Measurements from ENCODE around the gene BABAM2.

BABAM2 gene

DNA sequence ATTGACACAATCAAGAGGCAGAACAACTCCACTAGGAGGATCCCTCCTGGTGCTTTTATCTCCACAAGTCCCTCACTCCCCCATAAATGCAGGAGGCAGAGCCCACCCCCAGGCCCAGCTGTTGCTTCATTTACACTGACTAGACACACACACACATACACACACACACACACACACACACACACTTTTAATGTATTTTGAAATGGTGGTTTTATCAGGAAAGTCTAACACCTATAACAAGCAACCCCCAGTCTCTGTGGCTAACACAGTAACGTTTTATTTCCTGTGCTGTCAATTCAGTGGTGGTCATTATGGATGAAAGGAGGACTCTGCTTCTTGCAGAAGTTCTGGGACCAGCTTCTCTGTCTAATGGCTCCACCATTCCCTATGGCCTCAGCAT lies 376.8 kb downstream of the BABAM2 start:
- CTCF ChIA-PET, result interaction anchor here (0.7 kb wide), 1 partner anchor 1212 kb away, joined by 3 read pairs; no protein-coding TSS in a partner anchor
- Histone ChIP-seq H3K9me3 (ENCODE audit: control insufficient read depth, insufficient read depth, low read depth, low read length) (no peaks in the 10 kb centered on the region), H3K36me3 (ENCODE audit: control insufficient read depth in 2 of 2, insufficient read depth in 1 of 2, low read length in 2 of 2) (no peaks in the 10 kb centered on the region), H3K4me3 (ENCODE audit: low read depth, low read length) (no peak overlapping the region), H3K27ac (ENCODE audit: extremely low read depth, low read depth, low read length) (no peak overlapping the region), H3K4me1 (ENCODE audit: control insufficient read depth, insufficient read depth, low read length) (peaks cover 31% of the 10 kb centered on the region)
- POLR2A ChIA-PET, result no interaction called here
- TF ChIP-seq ZNF621 (tag by site-specific recombination; IDR thresholded peaks at IDR 0.05), result no peak
- TF ChIP-seq, protein P1, sequence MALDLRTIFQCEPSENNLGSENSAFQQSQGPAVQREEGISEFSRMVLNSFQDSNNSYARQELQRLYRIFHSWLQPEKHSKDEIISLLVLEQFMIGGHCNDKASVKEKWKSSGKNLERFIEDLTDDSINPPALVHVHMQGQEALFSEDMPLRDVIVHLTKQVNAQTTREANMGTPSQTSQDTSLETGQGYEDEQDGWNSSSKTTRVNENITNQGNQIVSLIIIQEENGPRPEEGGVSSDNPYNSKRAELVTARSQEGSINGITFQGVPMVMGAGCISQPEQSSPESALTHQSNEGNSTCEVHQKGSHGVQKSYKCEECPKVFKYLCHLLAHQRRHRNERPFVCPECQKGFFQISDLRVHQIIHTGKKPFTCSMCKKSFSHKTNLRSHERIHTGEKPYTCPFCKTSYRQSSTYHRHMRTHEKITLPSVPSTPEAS (tag by site-specific recombination; IDR thresholded peaks at IDR 0.05), result peak; percentile 67

DNA sequence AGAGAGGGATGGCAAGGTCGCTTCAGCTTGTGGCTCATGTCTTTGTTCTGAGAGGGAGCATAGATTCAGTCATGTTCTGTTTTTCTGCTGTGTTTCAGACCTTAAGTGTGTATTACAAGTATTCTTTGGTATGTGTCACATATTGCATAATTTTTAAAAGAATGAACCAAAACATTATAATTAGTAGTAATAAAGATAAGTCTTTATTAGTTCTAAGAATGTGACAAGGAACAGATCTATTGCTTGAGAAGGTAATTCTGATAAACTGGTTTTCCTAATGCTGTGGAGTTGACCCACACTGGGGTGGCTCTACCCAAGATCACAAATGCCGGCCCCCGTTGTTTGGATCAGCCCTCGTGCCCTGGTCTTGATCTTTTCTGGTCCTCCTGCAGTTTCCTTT lies 377.9 kb downstream of the BABAM2 start:
- H3K9me3 ChIP-seq (ENCODE audit: control insufficient read depth, insufficient read depth, low read depth, low read length), result no peaks in the 10 kb centered on the region
- H3K36me3 ChIP-seq (ENCODE audit: control insufficient read depth in 2 of 2, insufficient read depth in 1 of 2, low read length in 2 of 2), result no peaks in the 10 kb centered on the region
- TF ChIP-seq ZNF660 (tag by site-specific recombination; IDR thresholded peaks at IDR 0.05), result no peak
- TF ChIP-seq, protein P2, sequence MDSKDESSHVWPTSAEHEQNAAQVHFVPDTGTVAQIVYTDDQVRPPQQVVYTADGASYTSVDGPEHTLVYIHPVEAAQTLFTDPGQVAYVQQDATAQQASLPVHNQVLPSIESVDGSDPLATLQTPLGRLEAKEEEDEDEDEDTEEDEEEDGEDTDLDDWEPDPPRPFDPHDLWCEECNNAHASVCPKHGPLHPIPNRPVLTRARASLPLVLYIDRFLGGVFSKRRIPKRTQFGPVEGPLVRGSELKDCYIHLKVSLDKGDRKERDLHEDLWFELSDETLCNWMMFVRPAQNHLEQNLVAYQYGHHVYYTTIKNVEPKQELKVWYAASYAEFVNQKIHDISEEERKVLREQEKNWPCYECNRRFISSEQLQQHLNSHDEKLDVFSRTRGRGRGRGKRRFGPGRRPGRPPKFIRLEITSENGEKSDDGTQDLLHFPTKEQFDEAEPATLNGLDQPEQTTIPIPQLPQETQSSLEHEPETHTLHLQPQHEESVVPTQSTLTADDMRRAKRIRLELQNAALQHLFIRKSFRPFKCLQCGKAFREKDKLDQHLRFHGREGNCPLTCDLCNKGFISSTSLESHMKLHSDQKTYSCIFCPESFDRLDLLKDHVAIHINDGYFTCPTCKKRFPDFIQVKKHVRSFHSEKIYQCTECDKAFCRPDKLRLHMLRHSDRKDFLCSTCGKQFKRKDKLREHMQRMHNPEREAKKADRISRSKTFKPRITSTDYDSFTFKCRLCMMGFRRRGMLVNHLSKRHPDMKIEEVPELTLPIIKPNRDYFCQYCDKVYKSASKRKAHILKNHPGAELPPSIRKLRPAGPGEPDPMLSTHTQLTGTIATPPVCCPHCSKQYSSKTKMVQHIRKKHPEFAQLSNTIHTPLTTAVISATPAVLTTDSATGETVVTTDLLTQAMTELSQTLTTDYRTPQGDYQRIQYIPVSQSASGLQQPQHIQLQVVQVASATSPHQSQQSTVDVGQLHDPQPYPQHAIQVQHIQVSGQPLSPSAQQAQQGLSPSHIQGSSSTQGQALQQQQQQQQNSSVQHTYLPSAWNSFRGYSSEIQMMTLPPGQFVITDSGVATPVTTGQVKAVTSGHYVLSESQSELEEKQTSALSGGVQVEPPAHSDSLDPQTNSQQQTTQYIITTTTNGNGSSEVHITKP (tag by site-specific recombination; IDR thresholded peaks at IDR 0.05), result peak; percentile 80
- ChIA-PET CTCF (no interaction called here), POLR2A (no interaction called here)
- H3K27ac ChIP-seq (ENCODE audit: extremely low read depth, low read depth, low read length), result peak overlapping the region; percentile 80
- H3K4me3 ChIP-seq (ENCODE audit: low read depth, low read length), result no peak overlapping the region
- H3K4me1 ChIP-seq (ENCODE audit: control insufficient read depth, insufficient read depth, low read length), result peaks cover 31% of the 10 kb centered on the region

DNA sequence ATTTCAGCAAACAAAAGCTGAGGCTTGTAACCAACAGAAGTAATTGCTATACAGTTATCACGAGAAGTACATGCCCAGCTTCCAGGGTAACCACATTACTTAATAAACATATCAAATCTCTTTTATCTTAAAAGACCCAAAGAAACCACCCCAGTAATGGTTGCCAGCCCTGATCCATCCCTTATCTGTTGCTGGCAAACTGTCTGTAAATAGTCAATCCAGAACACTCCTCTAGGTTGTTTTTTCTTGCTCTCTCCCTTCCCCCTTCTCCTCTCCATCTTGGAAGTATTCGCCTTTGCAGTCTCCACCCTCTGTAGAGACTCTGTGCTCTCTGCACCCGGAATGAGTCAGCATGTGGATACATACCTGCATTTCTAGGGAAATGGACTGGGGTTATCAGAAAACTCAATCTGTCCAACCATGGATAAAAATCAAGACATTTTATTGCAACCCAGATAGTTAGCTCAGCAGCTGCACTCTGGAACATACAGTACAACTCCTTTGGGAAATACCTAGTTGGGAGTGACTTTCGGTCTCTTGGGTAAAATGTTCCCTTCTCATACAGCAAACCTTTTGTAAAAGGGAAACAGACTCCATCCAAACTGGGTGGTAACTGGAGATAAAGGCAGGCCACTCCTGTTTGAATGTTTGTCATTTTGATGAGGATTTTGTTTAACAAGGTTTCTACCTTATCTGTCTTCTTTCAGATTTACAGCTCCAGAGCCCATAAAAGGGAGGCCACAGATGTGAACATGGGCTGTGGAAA lies 378.7 kb downstream of the BABAM2 start:
- CTCF ChIA-PET, result interaction anchor here (0.7 kb wide), 1 partner anchor 10 kb away, joined by 3 read pairs; no protein-coding TSS in a partner anchor
- no peaks in the 10 kb centered on the region for H3K9me3 ChIP-seq (ENCODE audit: control insufficient read depth, insufficient read depth, low read depth, low read length)
- POLR2A ChIA-PET, result interaction anchor here (0.9 kb wide), 1 partner anchor 124 kb away, joined by 3 read pairs; the partner anchor contains the start of gene FOSL2
- H3K36me3 ChIP-seq (ENCODE audit: control insufficient read depth in 2 of 2, insufficient read depth in 1 of 2, low read length in 2 of 2), result no peaks in the 10 kb centered on the region
- H3K4me3 ChIP-seq (ENCODE audit: low read depth, low read length), result no peak overlapping the region
- peaks cover 31% of the 10 kb centered on the region for H3K4me1 ChIP-seq (ENCODE audit: control insufficient read depth, insufficient read depth, low read length)
- H3K27ac ChIP-seq (ENCODE audit: extremely low read depth, low read depth, low read length), result peak overlapping the region; percentile 80
- TF ChIP-seq, protein P3, sequence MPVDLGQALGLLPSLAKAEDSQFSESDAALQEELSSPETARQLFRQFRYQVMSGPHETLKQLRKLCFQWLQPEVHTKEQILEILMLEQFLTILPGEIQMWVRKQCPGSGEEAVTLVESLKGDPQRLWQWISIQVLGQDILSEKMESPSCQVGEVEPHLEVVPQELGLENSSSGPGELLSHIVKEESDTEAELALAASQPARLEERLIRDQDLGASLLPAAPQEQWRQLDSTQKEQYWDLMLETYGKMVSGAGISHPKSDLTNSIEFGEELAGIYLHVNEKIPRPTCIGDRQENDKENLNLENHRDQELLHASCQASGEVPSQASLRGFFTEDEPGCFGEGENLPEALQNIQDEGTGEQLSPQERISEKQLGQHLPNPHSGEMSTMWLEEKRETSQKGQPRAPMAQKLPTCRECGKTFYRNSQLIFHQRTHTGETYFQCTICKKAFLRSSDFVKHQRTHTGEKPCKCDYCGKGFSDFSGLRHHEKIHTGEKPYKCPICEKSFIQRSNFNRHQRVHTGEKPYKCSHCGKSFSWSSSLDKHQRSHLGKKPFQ (tag by site-specific recombination; IDR thresholded peaks at IDR 0.05), result peak; percentile 68; the same call in 1 of the 2 replicates
- TF ChIP-seq WT1 (tag by site-specific recombination; IDR thresholded peaks at IDR 0.05) (peak; percentile 70; the same call in 1 of the 2 replicates), ZNF10 (tag by site-specific recombination; IDR thresholded peaks at IDR 0.05) (no peak), SP2 (tag by site-specific recombination; IDR thresholded peaks at IDR 0.05) (no peak), ZFP41 (tag by site-specific recombination; IDR thresholded peaks at IDR 0.05; ENCODE audit: borderline replicate concordance) (no peak), SP7 (tag by site-specific recombination; IDR thresholded peaks at IDR 0.05) (peak; percentile 59), ZNF366 (tag by site-specific recombination; conservative IDR thresholded peaks at IDR 0.05) (peak; percentile 53), ZBTB17 (tag by site-specific recombination; IDR thresholded peaks at IDR 0.05) (peak; percentile 95), ZFHX2 (tag by site-specific recombination; conservative IDR thresholded peaks at IDR 0.05) (no peak), ZNF585B (tag by site-specific recombination; IDR thresholded peaks at IDR 0.05) (no peak), FEZF1 (tag by site-specific recombination; IDR thresholded peaks at IDR 0.05) (peak; percentile 70), ZNF677 (tag by site-specific recombination; IDR thresholded peaks at IDR 0.05) (no peak), MYNN (tag by site-specific recombination; IDR thresholded peaks at IDR 0.05; ENCODE audit: borderline replicate concordance) (no peak), TRIM28 (IDR thresholded peaks at IDR 0.05; ENCODE audit: borderline replicate concordance, low read length) (peak; percentile 95)
- TF ChIP-seq, protein P4, sequence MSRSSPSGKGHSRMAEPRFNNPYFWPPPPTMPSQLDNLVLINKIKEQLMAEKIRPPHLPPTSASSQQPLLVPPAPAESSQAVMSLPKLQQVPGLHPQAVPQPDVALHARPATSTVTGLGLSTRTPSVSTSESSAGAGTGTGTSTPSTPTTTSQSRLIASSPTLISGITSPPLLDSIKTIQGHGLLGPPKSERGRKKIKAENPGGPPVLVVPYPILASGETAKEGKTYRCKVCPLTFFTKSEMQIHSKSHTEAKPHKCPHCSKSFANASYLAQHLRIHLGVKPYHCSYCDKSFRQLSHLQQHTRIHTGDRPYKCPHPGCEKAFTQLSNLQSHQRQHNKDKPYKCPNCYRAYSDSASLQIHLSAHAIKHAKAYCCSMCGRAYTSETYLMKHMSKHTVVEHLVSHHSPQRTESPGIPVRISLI (tag by site-specific recombination; IDR thresholded peaks at IDR 0.05), result no peak
- TF ChIP-seq, protein P5, sequence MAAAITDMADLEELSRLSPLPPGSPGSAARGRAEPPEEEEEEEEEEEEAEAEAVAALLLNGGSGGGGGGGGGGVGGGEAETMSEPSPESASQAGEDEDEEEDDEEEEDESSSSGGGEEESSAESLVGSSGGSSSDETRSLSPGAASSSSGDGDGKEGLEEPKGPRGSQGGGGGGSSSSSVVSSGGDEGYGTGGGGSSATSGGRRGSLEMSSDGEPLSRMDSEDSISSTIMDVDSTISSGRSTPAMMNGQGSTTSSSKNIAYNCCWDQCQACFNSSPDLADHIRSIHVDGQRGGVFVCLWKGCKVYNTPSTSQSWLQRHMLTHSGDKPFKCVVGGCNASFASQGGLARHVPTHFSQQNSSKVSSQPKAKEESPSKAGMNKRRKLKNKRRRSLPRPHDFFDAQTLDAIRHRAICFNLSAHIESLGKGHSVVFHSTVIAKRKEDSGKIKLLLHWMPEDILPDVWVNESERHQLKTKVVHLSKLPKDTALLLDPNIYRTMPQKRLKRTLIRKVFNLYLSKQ (tag by site-specific recombination; IDR thresholded peaks at IDR 0.05; ENCODE audit: borderline replicate concordance), result no peak
- TF ChIP-seq, protein P6, sequence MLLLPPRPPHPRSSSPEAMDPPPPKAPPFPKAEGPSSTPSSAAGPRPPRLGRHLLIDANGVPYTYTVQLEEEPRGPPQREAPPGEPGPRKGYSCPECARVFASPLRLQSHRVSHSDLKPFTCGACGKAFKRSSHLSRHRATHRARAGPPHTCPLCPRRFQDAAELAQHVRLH (tag by site-specific recombination; IDR thresholded peaks at IDR 0.05), result no peak
